B cell (primary cell): Measurements from ENCODE around the gene NR5A2.

Experiments used
- EZH2 ChIP-seq: IDR thresholded peaks from 2 replicates; pipeline ENCODE4 v1.6.1; 2012; ENCODE audit warnings: borderline replicate concordance, low read depth, mild to moderate bottlenecking, moderate library complexity, low read length; ENCODE audit not compliant: insufficient read depth, poor library complexity, severe bottlenecking
- TF ChIP-seq, protein P1 (sequence below): fragments of 200-600 bp; IDR thresholded peaks from one replicate; pipeline ENCODE4 v1.8.0; 2022; ENCODE audit warnings: antibody characterized with exemption, mild to moderate bottlenecking

DNA sequence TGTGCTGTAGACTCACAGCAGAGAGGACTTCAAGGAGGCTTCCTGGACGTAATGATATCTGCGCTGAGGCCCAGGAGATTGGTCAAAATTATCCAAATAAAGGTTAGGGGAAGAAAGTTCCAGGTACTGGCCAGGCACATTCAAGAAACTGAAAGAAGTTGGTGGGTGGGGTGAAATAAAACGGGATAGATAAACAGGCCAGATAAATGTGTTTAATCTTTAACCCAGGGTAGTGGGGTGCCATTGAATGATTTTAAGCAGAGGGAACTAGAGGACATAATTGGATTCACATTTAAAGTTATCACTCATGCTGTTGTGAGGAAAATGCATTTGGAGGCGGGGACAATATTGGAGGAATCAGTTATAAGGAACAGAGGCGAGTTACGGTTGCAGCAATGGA is 134.7 kb downstream of the NR5A2 start:
- no peak for TF ChIP-seq EZH2
- TF ChIP-seq, protein P1, sequence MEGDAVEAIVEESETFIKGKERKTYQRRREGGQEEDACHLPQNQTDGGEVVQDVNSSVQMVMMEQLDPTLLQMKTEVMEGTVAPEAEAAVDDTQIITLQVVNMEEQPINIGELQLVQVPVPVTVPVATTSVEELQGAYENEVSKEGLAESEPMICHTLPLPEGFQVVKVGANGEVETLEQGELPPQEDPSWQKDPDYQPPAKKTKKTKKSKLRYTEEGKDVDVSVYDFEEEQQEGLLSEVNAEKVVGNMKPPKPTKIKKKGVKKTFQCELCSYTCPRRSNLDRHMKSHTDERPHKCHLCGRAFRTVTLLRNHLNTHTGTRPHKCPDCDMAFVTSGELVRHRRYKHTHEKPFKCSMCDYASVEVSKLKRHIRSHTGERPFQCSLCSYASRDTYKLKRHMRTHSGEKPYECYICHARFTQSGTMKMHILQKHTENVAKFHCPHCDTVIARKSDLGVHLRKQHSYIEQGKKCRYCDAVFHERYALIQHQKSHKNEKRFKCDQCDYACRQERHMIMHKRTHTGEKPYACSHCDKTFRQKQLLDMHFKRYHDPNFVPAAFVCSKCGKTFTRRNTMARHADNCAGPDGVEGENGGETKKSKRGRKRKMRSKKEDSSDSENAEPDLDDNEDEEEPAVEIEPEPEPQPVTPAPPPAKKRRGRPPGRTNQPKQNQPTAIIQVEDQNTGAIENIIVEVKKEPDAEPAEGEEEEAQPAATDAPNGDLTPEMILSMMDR = no peak
